GM04503 (cell line): ENCODE data around the gene COL10A1.
"Not testable (repeated sequence)": the region's sequence is repeated elsewhere in the genome, so short reads cannot be mapped to it uniquely, and the experiment has no call there.

Source experiments
- DNase-seq: peaks from one replicate; pipeline ENCODE4 v3.0.0-alpha.2; 2012; ENCODE audit warnings: low read depth

Gene COL10A1

GRCh38 chr6:116120430-116120829, 5.5 kb downstream of the COL10A1 start:
- DNase-seq = no peak

GRCh38 chr6:116118608-116119007, 7.3 kb downstream of the COL10A1 start:
- DNase-seq = no peak

- no peak for DNase-seq
Measured at GRCh38 chr6:116115781-116116180, 10.2 kb downstream of the COL10A1 start.

GRCh38 chr6:116113386-116113785, 12.5 kb downstream of the COL10A1 start:
- no peak for DNase-seq

GRCh38 chr6:116111552-116112528, 14.1 kb downstream of the COL10A1 start:
- no peak for DNase-seq

GRCh38 chr6:116108836-116109235, 17.1 kb downstream of the COL10A1 start:
- no peak for DNase-seq

GRCh38 chr6:116106146-116106545, 19.8 kb downstream of the COL10A1 start:
- DNase-seq = no peak

GRCh38 chr6:116105247-116105646, 20.7 kb downstream of the COL10A1 start:
- no peak for DNase-seq

- DNase-seq = no peak
Measured at GRCh38 chr6:116104636-116105035, 21.3 kb downstream of the COL10A1 start.

- DNase-seq = no peak
Measured at GRCh38 chr6:116102873-116103272, 23.1 kb downstream of the COL10A1 start.

GRCh38 chr6:116101790-116102189, 24.1 kb downstream of the COL10A1 start:
- no peak for DNase-seq

GRCh38 chr6:116101302-116101718, 24.6 kb downstream of the COL10A1 start:
- no peak for DNase-seq

- DNase-seq = no peak
Measured at GRCh38 chr6:116100419-116101301, 25.3 kb downstream of the COL10A1 start, which contains the start of gene NT5DC1. Gene NT5DC1 (plus strand): TSS chr6:116100853. CDS start chr6:116100931, 78 bp downstream.

- DNase-seq = no peak
Measured at GRCh38 chr6:116099036-116099435, 26.9 kb downstream of the COL10A1 start.

- no peak for DNase-seq
Measured at GRCh38 chr6:116096979-116097816, 28.7 kb downstream of the COL10A1 start.

GRCh38 chr6:116096048-116096759, 29.7 kb downstream of the COL10A1 start:
- not testable (repeated sequence) for DNase-seq

GRCh38 chr6:116094041-116094440, 31.9 kb downstream of the COL10A1 start:
- DNase-seq = no peak

- no peak for DNase-seq
Measured at GRCh38 chr6:116090251-116090650, 35.7 kb downstream of the COL10A1 start.

- DNase-seq = no peak
Measured at GRCh38 chr6:116088946-116089345, 37.0 kb downstream of the COL10A1 start.

GRCh38 chr6:116087437-116088027, 38.4 kb downstream of the COL10A1 start:
- no peak for DNase-seq

- no peak for DNase-seq
Measured at GRCh38 chr6:116084284-116084683, 41.6 kb downstream of the COL10A1 start.
